Renal cortical epithelial cell (primary cell): ENCODE measurements around the gene KCNQ4. TPM values are rescaled to one million over a fixed set of nuclear protein-coding genes. Genes with fewer than 3 reads are reported as not detected.

Experiments
- DNase-seq: peaks from one replicate; pipeline ENCODE4 v3.0.0-alpha.2; 2011; ENCODE audit warnings: low read depth
- total RNA-seq: library from RNA; depleted of rRNA; stranded (reverse); fragments of >200 nt; gene quantifications from 2 replicates; pipeline ENCODE4 v1.2.3, GENCODE V29; 2014

KCNQ4 gene
- total RNA-seq, 1 donor from 2014 or later = 0.20 TPM

GRCh38 chr1:40818264-40818961 is 34.8 kb downstream of the KCNQ4 start:
- peak; percentile 26 for DNase-seq

GRCh38 chr1:40819101-40819500 is 35.5 kb downstream of the KCNQ4 start:
- DNase-seq = no peak

- DNase-seq = no peak
Measured at GRCh38 chr1:40820251-40820797, 36.7 kb downstream of the KCNQ4 start.

GRCh38 chr1:40820911-40821693 is 37.5 kb downstream of the KCNQ4 start:
- DNase-seq = no peak

GRCh38 chr1:40822890-40823289 is 39.3 kb downstream of the KCNQ4 start:
- DNase-seq = no peak

- no peak for DNase-seq
Measured at GRCh38 chr1:40823345-40823744, 39.8 kb downstream of the KCNQ4 start.

- DNase-seq = no peak
Measured at GRCh38 chr1:40823983-40824382, 40.4 kb downstream of the KCNQ4 start.

- DNase-seq = no peak
Measured at GRCh38 chr1:40824591-40825434, 41.2 kb downstream of the KCNQ4 start.

GRCh38 chr1:40825435-40825788 is 41.8 kb downstream of the KCNQ4 start:
- no peak for DNase-seq

- DNase-seq = no peak
Measured at GRCh38 chr1:40825996-40826395, 42.4 kb downstream of the KCNQ4 start.

GRCh38 chr1:40829631-40830245 is 46.2 kb downstream of the KCNQ4 start:
- DNase-seq = no peak

GRCh38 chr1:40830419-40830943 is 46.9 kb downstream of the KCNQ4 start:
- no peak for DNase-seq

GRCh38 chr1:40831001-40831732 is 47.6 kb downstream of the KCNQ4 start:
- no peak for DNase-seq

GRCh38 chr1:40833979-40834378 is 50.4 kb downstream of the KCNQ4 start:
- DNase-seq = no peak

GRCh38 chr1:40834968-40835545 is 51.5 kb downstream of the KCNQ4 start:
- DNase-seq = no peak

- no peak for DNase-seq
Measured at GRCh38 chr1:40836283-40836682, 52.7 kb downstream of the KCNQ4 start.

GRCh38 chr1:40837601-40838000 is 54.0 kb downstream of the KCNQ4 start:
- DNase-seq = no peak

- DNase-seq = no peak
Measured at GRCh38 chr1:40838045-40838979, 54.7 kb downstream of the KCNQ4 start.
